HL-60 (cell line): ENCODE measurements around the gene EYS.

Experiments used
- CTCF ChIP-seq: IDR thresholded peaks from one replicate; pipeline ENCODE4 v1.5.1; 2011; ENCODE audit warnings: low read length, control low read depth, inconsistent platforms; ENCODE audit not compliant: insufficient read depth
- GABPA ChIP-seq: IDR thresholded peaks from 2 replicates; pipeline ENCODE4 v1.6.1; 2012; ENCODE audit warnings: low read depth
- POLR2AphosphoS5 ChIP-seq: IDR thresholded peaks from 2 replicates; pipeline ENCODE4 v1.6.1; 2012; ENCODE audit warnings: low read depth

- no peak for TF ChIP-seq CTCF
- TF ChIP-seq POLR2AphosphoS5 = no peak
- no peak for TF ChIP-seq GABPA
Observed at GRCh38 chr6:63804381-63804956, 1902.6 kb downstream of the EYS start.
